Lower lobe of right lung (tissue), 2 donors: ENCODE data around the gene PLPPR5. TPM values are rescaled to one million over a fixed set of nuclear protein-coding genes. Genes with fewer than 3 reads are reported as not detected.

Experiments used
- ATAC-seq, 2 donors: fragments of 200-7000 bp; cut with Tn5 transposase; one replicate each; pipeline ENCODE4 v1.9.1; 2020 to 2022; ENCODE audit warnings: mild to moderate bottlenecking in 2 of 2, moderate library complexity in 2 of 2
- DNase-seq: peaks from one replicate; pipeline ENCODE4 v3.0.0-alpha.2; 2020
- H3K27ac ChIP-seq: fragments of 200-600 bp; one replicate; pipeline ENCODE4 v1.8.0; 2022
- H3K27me3 ChIP-seq: fragments of 200-600 bp; one replicate; pipeline ENCODE4 v1.8.0; 2022; ENCODE audit warnings: low read depth
- H3K36me3 ChIP-seq: fragments of 200-600 bp; one replicate; pipeline ENCODE4 v1.8.0; 2022; ENCODE audit warnings: mild to moderate bottlenecking
- H3K4me1 ChIP-seq: fragments of 200-600 bp; one replicate; pipeline ENCODE4 v1.8.0; 2022
- H3K4me3 ChIP-seq: fragments of 200-600 bp; one replicate; pipeline ENCODE4 v1.8.0; 2022; ENCODE audit warnings: mild to moderate bottlenecking
- H3K9me3 ChIP-seq: fragments of 200-600 bp; one replicate; pipeline ENCODE4 v1.8.0; 2022
- intact Hi-C: fragments of 100-400 bp; cut with DNase I; formaldehyde crosslinking; loops from one replicate; pipeline ENCODE4 v1.11.0; 2022
- total RNA-seq: library from RNA; stranded (reverse); fragmentation: NEBNext Ultra II Directional; extraction: Animal tissue kit (Norgen Biotek cat#: 25700); gene quantifications from one replicate; pipeline ENCODE4 v1.2.1, GENCODE V29; 2021
- TF ChIP-seq, protein P1 (sequence below): fragments of 200-600 bp; IDR thresholded peaks from one replicate; pipeline ENCODE4 v1.8.0; 2022; ENCODE audit warnings: antibody characterized with exemption, mild to moderate bottlenecking
- donor health status: DM: no; HTN: yes; CAD: no; lungs with severe emphysema.

Gene PLPPR5
- total RNA-seq, 1 donor from 2014 or later: not detected

DNA sequence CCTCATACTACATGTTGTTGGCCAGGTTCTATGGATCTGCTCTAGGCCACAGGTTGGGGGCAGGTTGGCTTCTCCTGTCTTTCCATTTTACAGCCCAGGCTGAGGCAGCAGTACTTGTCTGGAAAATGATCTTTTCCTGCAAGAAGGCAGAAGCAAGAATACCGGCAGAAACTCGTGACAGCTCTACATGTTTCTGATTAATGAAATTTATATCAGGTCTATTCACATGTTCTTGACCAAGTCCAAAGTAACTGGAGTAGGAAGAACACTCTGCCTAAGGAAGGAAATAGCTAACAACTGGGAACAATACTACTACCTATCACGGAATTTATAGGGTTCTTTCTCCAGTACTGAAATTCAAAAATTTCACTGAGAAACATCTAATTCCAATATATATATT lies 98.3 kb downstream of the PLPPR5 start:
- intact Hi-C loops: no loop called here
- TF ChIP-seq, protein P1, sequence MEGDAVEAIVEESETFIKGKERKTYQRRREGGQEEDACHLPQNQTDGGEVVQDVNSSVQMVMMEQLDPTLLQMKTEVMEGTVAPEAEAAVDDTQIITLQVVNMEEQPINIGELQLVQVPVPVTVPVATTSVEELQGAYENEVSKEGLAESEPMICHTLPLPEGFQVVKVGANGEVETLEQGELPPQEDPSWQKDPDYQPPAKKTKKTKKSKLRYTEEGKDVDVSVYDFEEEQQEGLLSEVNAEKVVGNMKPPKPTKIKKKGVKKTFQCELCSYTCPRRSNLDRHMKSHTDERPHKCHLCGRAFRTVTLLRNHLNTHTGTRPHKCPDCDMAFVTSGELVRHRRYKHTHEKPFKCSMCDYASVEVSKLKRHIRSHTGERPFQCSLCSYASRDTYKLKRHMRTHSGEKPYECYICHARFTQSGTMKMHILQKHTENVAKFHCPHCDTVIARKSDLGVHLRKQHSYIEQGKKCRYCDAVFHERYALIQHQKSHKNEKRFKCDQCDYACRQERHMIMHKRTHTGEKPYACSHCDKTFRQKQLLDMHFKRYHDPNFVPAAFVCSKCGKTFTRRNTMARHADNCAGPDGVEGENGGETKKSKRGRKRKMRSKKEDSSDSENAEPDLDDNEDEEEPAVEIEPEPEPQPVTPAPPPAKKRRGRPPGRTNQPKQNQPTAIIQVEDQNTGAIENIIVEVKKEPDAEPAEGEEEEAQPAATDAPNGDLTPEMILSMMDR: no peak
- Histone ChIP-seq H3K4me3 (no peak overlapping the region), H3K27ac (no peak overlapping the region), H3K4me1 (no peaks in the 10 kb centered on the region), H3K9me3 (no peaks in the 10 kb centered on the region), H3K27me3 (no peaks in the 10 kb centered on the region), H3K36me3 (no peaks in the 10 kb centered on the region)
- no peak for DNase-seq
- no peak for ATAC-seq

- TF ChIP-seq, protein P1: no peak
- H3K4me3 ChIP-seq: no peak overlapping the region
- intact Hi-C loops: no loop called here
- H3K36me3 ChIP-seq: no peaks in the 10 kb centered on the region
- H3K4me1 ChIP-seq: no peaks in the 10 kb centered on the region
- H3K9me3 ChIP-seq: no peaks in the 10 kb centered on the region
- H3K27ac ChIP-seq: no peak overlapping the region
- H3K27me3 ChIP-seq: no peaks in the 10 kb centered on the region
- ATAC-seq (no peak), DNase-seq (no peak)
Observed at GRCh38 chr1:98904684-98905083, 100.0 kb downstream of the PLPPR5 start.

DNA sequence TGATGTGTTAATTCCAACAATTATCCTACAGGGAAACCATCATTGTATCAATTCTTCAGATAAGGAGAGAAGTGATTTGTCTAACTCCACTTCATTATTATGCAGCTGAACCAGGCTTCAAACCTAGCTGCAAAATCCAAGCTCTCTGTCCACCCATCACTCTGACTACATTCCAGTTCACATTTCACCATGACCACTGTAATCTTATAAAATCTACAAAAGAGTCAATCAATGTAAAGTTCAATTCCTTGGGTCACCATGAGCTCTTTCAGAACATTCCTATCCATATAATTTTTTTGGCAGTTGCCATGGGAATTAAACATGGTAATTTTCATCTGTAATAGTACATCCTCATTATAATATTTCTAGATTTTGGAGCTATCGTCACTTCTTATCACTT lies 100.9 kb downstream of the PLPPR5 start:
- Histone ChIP-seq H3K27me3 (no peaks in the 10 kb centered on the region), H3K4me3 (no peak overlapping the region), H3K4me1 (no peaks in the 10 kb centered on the region), H3K36me3 (no peaks in the 10 kb centered on the region), H3K9me3 (no peaks in the 10 kb centered on the region), H3K27ac (no peak overlapping the region)
- ATAC-seq (no peak), DNase-seq (no peak)
- intact Hi-C loops: no loop called here
- TF ChIP-seq, protein P1: no peak

GRCh38 chr1:98903261-98903660 lies 101.4 kb downstream of the PLPPR5 start:
- TF ChIP-seq, protein P1: no peak
- no peaks in the 10 kb centered on the region for H3K9me3 ChIP-seq
- no peaks in the 10 kb centered on the region for H3K36me3 ChIP-seq
- DNase-seq (no peak), ATAC-seq (no peak)
- intact Hi-C loops: no loop called here
- no peaks in the 10 kb centered on the region for H3K27me3 ChIP-seq
- no peak overlapping the region for H3K27ac ChIP-seq
- no peaks in the 10 kb centered on the region for H3K4me1 ChIP-seq
- no peak overlapping the region for H3K4me3 ChIP-seq

DNA sequence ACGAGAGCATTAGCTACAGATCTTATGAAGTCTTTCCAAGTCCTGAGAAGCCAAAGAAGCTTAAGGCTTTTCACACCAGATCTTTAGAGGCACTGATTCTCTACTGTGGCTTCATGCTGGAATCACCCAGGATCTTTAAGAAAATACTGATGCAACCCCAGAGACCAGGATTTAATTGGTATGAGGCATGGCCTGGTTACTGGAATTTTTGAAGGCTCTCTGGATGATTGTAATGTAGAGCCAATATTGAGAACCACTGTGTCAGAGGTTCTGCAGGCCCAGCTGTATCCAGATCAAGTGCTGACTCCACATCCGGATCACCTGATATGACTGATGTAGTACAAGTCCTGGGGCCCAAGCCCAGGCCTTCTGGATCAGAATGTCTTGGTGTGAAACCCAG lies 105.7 kb downstream of the PLPPR5 start:
- Histone ChIP-seq H3K27me3 (no peaks in the 10 kb centered on the region), H3K4me3 (no peak overlapping the region), H3K9me3 (no peaks in the 10 kb centered on the region), H3K36me3 (no peaks in the 10 kb centered on the region), H3K27ac (no peak overlapping the region), H3K4me1 (no peaks in the 10 kb centered on the region)
- no peak for DNase-seq
- intact Hi-C loops: no loop called here
- TF ChIP-seq, protein P1: no peak
- ATAC-seq: no peak

GRCh38 chr1:98897479-98897878 lies 107.2 kb downstream of the PLPPR5 start:
- intact Hi-C loops: no loop called here
- TF ChIP-seq, protein P1: no peak
- no peak for ATAC-seq
- H3K4me3 ChIP-seq: no peak overlapping the region
- H3K27ac ChIP-seq: no peak overlapping the region
- no peak for DNase-seq
- no peaks in the 10 kb centered on the region for H3K9me3 ChIP-seq
- H3K4me1 ChIP-seq: no peaks in the 10 kb centered on the region
- H3K36me3 ChIP-seq: no peaks in the 10 kb centered on the region
- H3K27me3 ChIP-seq: no peaks in the 10 kb centered on the region
